A673 (cell line): ENCODE measurements around the gene DROSHA. TPM values are rescaled to one million over a fixed set of nuclear protein-coding genes. Genes with fewer than 3 reads are reported as not detected.
"Not testable (repeated sequence)": the region's sequence is repeated elsewhere in the genome, so short reads cannot be mapped to it uniquely, and the experiment has no call there.

Experiments
- BruUV-seq: library from RNA; stranded (reverse); fragments of 400-500 nt; replicated peaks from 2 replicates; lab custom pipeline; 2021; lab: Mats Ljungman, UMichigan
- CTCF ChIA-PET: fragments of 300-600 bp; sonication (Branson Sonifier 250); formaldehyde crosslinking; loops from one replicate; lab custom pipeline; 2022; ENCODE audit warnings: antibody characterized with exemption; lab: Charles Lee
- POLR2A ChIA-PET: fragments of 300-600 bp; sonication (Branson Sonifier 250); formaldehyde crosslinking; loops from one replicate; lab custom pipeline; 2022; ENCODE audit warnings: antibody characterized with exemption; ENCODE audit not compliant: low non-redundant PET; lab: Charles Lee
- DNase-seq: peaks from one replicate; pipeline ENCODE4 v3.0.0-alpha.2; 2015; ENCODE audit warnings: low spot score
- H3K27ac ChIP-seq: fragments of 200-600 bp; sonication (generic); 2 replicates; pipeline ENCODE4 v1.5.1; 2016; ENCODE audit warnings: mixed run types, low read depth, mild to moderate bottlenecking, mixed read lengths, antibody characterized with exemption, low read length; ENCODE audit not compliant: poor library complexity, severe bottlenecking
- H3K27me3 ChIP-seq: fragments of 200-600 bp; sonication (generic); replicated peaks from 2 replicates; pipeline ENCODE4 v1.6.1; 2017; ENCODE audit warnings: mixed run types, low read depth, mild to moderate bottlenecking, mixed read lengths, antibody characterized with exemption, low read length; ENCODE audit not compliant: insufficient read depth, poor library complexity
- H3K36me3 ChIP-seq: fragments of 200-600 bp; sonication (generic); 2 replicates; pipeline ENCODE4 v1.6.1; 2016; ENCODE audit warnings: mixed run types, mild to moderate bottlenecking, mixed read lengths, antibody characterized with exemption, low read length; ENCODE audit not compliant: insufficient read depth, poor library complexity, severe bottlenecking
- H3K4me1 ChIP-seq: fragments of 200-600 bp; sonication (generic); 2 replicates; pipeline ENCODE4 v1.6.1; 2017; ENCODE audit warnings: mixed run types, mild to moderate bottlenecking, mixed read lengths, antibody characterized with exemption, low read length; ENCODE audit not compliant: insufficient read depth, poor library complexity, severe bottlenecking
- H3K4me3 ChIP-seq: fragments of 200-600 bp; sonication (generic); 2 replicates; pipeline ENCODE4 v1.5.1; 2016; ENCODE audit warnings: low read depth, mixed run types, mild to moderate bottlenecking, mixed read lengths, low read length; ENCODE audit not compliant: poor library complexity, severe bottlenecking
- H3K9me3 ChIP-seq: fragments of 200-600 bp; sonication (generic); 2 replicates; pipeline ENCODE4 v1.6.1; 2016; ENCODE audit warnings: mixed run types, low read depth, mild to moderate bottlenecking, mixed read lengths, antibody characterized with exemption, low read length; ENCODE audit not compliant: poor library complexity, severe bottlenecking
- EZH2 ChIP-seq: fragments of 200-600 bp; sonication (generic); IDR thresholded peaks from 2 replicates; pipeline ENCODE4 v1.6.1; 2017; ENCODE audit warnings: borderline replicate concordance, low read depth, mild to moderate bottlenecking, mixed read lengths, antibody characterized with exemption, low read length; ENCODE audit not compliant: poor library complexity, severe bottlenecking
- intact Hi-C: fragments of 100-400 bp; cut with micrococcal nuclease; formaldehyde crosslinking; loops from one replicate; pipeline ENCODE4 v1.10.0; 2022; ENCODE audit not compliant: unreplicated experiment
- total RNA-seq: library from RNA; stranded (reverse); gene quantifications from 2 replicates; pipeline ENCODE4 v1.2.3, GENCODE V29; 2021
- TF ChIP-seq, protein P1 (sequence below): fragments of 300-800, 200-600 bp; sonication (generic); conservative IDR thresholded peaks from 2 replicates; pipeline ENCODE4 v1.5.1; 2017; ENCODE audit warnings: low read depth, mild to moderate bottlenecking, antibody characterized with exemption, low read length, moderate library complexity, mixed read lengths

The DROSHA gene
- total RNA-seq, 1 experiment from 2014 or later: 143 TPM

DNA sequence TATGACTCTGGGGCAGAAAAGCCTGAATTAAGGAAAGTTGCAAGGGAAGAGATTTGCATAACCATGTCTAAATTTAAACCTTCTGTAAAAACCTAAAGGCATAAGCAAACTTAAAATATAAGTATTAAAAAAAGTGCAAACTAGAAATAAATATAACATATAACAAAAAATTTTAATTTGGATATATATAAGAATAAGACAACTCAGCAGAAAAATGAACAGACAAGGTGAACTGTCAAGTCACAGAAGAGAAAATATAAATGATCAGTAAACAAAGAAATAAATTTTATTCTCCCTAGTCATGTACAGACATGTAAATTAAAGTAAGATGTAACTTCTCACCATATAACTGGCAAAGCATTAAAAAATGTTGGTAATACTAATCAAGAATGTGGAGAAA, 37.2 kb upstream of the DROSHA start:
- no peaks in the 10 kb centered on the region for H3K4me1 ChIP-seq
- no peaks in the 10 kb centered on the region for H3K36me3 ChIP-seq
- ChIA-PET CTCF (no interaction called here), POLR2A (no interaction called here)
- no peaks in the 10 kb centered on the region for H3K27me3 ChIP-seq
- H3K9me3 ChIP-seq: no peaks in the 10 kb centered on the region
- no peak for DNase-seq
- TF ChIP-seq, protein P1, sequence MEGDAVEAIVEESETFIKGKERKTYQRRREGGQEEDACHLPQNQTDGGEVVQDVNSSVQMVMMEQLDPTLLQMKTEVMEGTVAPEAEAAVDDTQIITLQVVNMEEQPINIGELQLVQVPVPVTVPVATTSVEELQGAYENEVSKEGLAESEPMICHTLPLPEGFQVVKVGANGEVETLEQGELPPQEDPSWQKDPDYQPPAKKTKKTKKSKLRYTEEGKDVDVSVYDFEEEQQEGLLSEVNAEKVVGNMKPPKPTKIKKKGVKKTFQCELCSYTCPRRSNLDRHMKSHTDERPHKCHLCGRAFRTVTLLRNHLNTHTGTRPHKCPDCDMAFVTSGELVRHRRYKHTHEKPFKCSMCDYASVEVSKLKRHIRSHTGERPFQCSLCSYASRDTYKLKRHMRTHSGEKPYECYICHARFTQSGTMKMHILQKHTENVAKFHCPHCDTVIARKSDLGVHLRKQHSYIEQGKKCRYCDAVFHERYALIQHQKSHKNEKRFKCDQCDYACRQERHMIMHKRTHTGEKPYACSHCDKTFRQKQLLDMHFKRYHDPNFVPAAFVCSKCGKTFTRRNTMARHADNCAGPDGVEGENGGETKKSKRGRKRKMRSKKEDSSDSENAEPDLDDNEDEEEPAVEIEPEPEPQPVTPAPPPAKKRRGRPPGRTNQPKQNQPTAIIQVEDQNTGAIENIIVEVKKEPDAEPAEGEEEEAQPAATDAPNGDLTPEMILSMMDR: no peak
- TF ChIP-seq EZH2: no peak
- intact Hi-C loops: no loop called here
- no TSS peak for BruUV-seq
- H3K4me3 ChIP-seq: no peak overlapping the region
- no peak overlapping the region for H3K27ac ChIP-seq

DNA sequence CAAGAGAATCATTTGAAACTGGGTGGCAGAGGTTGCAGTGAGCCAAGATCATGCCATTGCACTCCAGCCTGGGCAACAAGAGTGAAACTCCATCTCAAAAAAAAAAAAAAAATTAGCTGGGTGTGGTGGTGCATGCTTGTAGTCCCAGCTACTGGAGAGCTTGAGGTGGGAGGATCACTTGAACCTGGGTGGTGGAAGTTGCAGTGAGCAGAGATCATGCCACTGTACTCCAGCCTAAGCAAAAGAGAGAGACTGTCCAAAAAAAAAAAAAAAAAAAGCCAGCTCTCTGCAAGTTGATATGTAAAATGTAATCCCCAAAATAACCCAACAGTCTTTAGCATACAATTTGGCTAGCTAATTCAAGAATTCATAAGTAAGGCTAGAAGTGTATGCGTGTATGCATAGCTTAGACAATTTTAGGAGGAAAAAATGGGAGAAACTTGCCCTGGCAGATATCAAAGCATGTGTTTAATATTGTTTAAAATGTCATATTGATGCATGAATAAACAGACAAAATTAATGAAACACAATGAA, 36.5 kb upstream of the DROSHA start:
- no peak overlapping the region for H3K27ac ChIP-seq
- no peak for DNase-seq
- H3K4me3 ChIP-seq: no peak overlapping the region
- ChIA-PET POLR2A (no interaction called here), CTCF (no interaction called here)
- intact Hi-C loops: no loop called here
- H3K36me3 ChIP-seq: no peaks in the 10 kb centered on the region
- H3K27me3 ChIP-seq: no peaks in the 10 kb centered on the region
- BruUV-seq: no TSS peak
- H3K9me3 ChIP-seq: no peaks in the 10 kb centered on the region
- H3K4me1 ChIP-seq: no peaks in the 10 kb centered on the region
- TF ChIP-seq, protein P1: no peak
- no peak for TF ChIP-seq EZH2

DNA sequence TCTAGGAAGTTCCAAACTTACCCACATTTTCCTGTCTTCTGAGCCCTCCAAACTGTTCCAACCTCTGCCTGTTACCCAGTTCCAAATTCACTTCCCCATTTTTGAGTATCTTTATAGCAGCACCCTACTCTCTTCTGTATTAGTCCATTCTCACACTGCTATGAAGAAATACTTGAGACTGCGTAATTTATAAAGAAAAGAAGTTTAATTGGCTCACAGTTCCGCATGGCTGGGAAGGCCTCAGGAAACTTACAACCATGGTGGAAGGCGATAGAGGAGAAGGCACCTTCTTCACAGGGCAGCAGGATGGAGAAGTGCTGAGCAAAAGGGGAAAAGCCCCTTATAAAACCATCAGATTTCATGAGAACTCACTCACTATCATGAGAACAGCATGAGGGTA, 34.5 kb upstream of the DROSHA start:
- intact Hi-C loops, H3K27ac ChIP-seq, H3K36me3 ChIP-seq, H3K4me3 ChIP-seq, H3K27me3 ChIP-seq, H3K4me1 ChIP-seq, POLR2A ChIA-PET, CTCF ChIA-PET, DNase-seq, BruUV-seq, H3K9me3 ChIP-seq: not testable (repeated sequence)

DNA sequence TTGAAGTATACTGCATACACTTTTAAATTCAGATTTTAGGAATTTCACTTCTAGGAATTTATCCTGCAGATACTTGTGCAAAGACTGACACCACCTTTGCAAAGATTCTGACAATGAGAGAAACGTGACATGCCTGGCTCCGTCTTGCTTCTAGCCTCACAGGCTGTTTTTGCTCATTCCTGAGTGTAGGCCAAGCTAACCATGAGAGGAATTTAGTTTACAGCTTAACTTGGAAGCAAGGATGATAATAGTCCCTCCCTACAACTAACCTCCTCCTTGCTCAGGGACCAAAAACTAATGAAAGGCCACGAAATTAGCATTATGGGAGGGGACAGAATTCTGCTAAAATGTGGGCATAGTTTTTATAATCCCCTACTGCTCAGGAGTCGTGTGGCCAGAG, 31.3 kb upstream of the DROSHA start:
- no peak for TF ChIP-seq EZH2
- TF ChIP-seq, protein P1: no peak
- no peak for DNase-seq
- Histone ChIP-seq H3K27me3 (no peaks in the 10 kb centered on the region), H3K4me1 (no peaks in the 10 kb centered on the region), H3K4me3 (no peak overlapping the region), H3K27ac (no peak overlapping the region), H3K9me3 (no peaks in the 10 kb centered on the region), H3K36me3 (no peaks in the 10 kb centered on the region)
- intact Hi-C loops: no loop called here
- no TSS peak for BruUV-seq
- ChIA-PET POLR2A (no interaction called here), CTCF (no interaction called here)
